ENCODE measurements around the gene ADAMTS2.

The ADAMTS2 gene

GRCh38 chr5:179371681-179372680 is 26.7 kb upstream of the ADAMTS2 start:
- DNase-seq, result no peak

- DNase-seq, result no peak
These were observed 25.9 kb upstream of the ADAMTS2 start for GRCh38 chr5:179371121-179371510.

GRCh38 chr5:179370490-179371120 is 25.3 kb upstream of the ADAMTS2 start:
- DNase-seq, result no peak

- DNase-seq, result no peak
These were observed 24.2 kb upstream of the ADAMTS2 start for GRCh38 chr5:179369530-179369884.

GRCh38 chr5:179368806-179369529 is 23.7 kb upstream of the ADAMTS2 start:
- DNase-seq, result no peak

- DNase-seq, result no peak
These were observed 23.0 kb upstream of the ADAMTS2 start for GRCh38 chr5:179368126-179368805.

- no peak for DNase-seq
These were observed 22.2 kb upstream of the ADAMTS2 start for GRCh38 chr5:179367491-179367890.

- DNase-seq, result no peak
These were observed 17.1 kb upstream of the ADAMTS2 start for GRCh38 chr5:179362355-179362754.

- DNase-seq, result no peak
These were observed 15.9 kb upstream of the ADAMTS2 start for GRCh38 chr5:179361037-179361603.

- no peak for DNase-seq
These were observed 11.8 kb upstream of the ADAMTS2 start for GRCh38 chr5:179357031-179357430.

- DNase-seq, result no peak
These were observed 11.0 kb upstream of the ADAMTS2 start for GRCh38 chr5:179355976-179356974.

GRCh38 chr5:179354305-179354882 is 9.1 kb upstream of the ADAMTS2 start:
- no peak for DNase-seq

GRCh38 chr5:179348843-179349242 is 3.6 kb upstream of the ADAMTS2 start:
- no peak for DNase-seq

- DNase-seq, result no peak
These were observed 2.8 kb upstream of the ADAMTS2 start for GRCh38 chr5:179348011-179348530.

GRCh38 chr5:179347581-179347980 is 2.3 kb upstream of the ADAMTS2 start:
- DNase-seq, result no peak

- DNase-seq, result no peak
These were observed 1.6 kb upstream of the ADAMTS2 start for GRCh38 chr5:179346875-179347274.

GRCh38 chr5:179346401-179346800 is 1.1 kb upstream of the ADAMTS2 start:
- DNase-seq, result no peak

GRCh38 chr5:179345183-179345432 is 153 bp downstream of the ADAMTS2 start:
- DNase-seq, result no peak

- DNase-seq, result no peak
These were observed 654 bp downstream of the ADAMTS2 start for GRCh38 chr5:179344431-179345182.

Measured in COR-L47 (cell line).